Upper lobe of left lung (tissue), 4 donors: ENCODE data around the gene GAA.

Experiments
- CTCF ChIP-seq, 6 experiments: fragments of 450-650 bp in 4 of 6; fragments of 200-600 bp in 2 of 6; sonication (generic) in 2 of 6; IDR thresholded peaks; one replicate each; pipeline ENCODE4 v1.5.1; 2016 to 2019; ENCODE audit warnings: antibody characterized with exemption in 6 of 6
- POLR2A ChIP-seq, 4 donors: fragments of 450-650 bp; IDR thresholded peaks; one replicate each; pipeline ENCODE4 v1.5.1; 2016 to 2017; ENCODE audit warnings: antibody characterized with exemption in 4 of 4, mild to moderate bottlenecking in 2 of 4

DNA sequence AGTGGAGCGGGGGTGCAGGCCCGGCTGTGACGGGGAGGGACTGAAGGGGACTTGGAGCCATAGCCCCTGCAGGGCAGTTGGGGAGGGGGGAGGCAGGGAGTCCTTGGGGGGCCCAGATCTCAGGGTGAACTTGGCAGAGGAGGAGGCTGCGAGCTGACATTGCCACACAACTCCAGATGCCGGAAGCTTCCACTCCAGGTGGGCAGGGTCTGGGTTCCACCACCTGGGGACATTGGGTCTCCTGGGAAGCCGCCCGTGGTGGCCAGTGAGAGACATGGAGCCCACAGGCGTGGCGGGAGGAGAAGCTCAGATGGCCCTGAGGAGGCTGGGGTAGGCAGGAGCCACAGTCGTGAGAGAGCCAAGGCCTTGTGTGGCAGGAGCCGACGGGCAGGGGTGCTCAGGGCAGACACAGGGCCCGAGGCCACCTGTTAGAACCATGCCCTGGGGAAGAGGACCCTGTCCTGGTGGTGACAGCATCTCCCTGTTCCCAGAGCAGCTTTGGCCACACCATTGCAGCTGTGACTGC, 18.2 kb upstream of the GAA start:
- TF ChIP-seq CTCF (IDR thresholded peaks at IDR 0.05) (no peak), POLR2A (IDR thresholded peaks at IDR 0.05) (no peak)
